Measurements from ENCODE around the gene DNAH9. TPM values are rescaled to one million over a fixed set of nuclear protein-coding genes. Genes with fewer than 3 reads are reported as not detected.

DNAH9 gene
- total and polyA plus RNA-seq, 2 of the 8 experiments (the other 6 are each of a cell fraction or from before 2014, with no cell fraction given), result 0.21 to 0.86 TPM

- no peaks in the 10 kb centered on the region for H3K36me3 ChIP-seq (ENCODE audit: control insufficient read depth in 2 of 4, insufficient read depth in 4 of 4, low read length in 3 of 4)
- no peaks in the 10 kb centered on the region for H3K9me3 ChIP-seq (ENCODE audit: insufficient read depth in 2 of 2, low read depth in 1 of 2, low read length in 1 of 2)
- no peak overlapping the region for H3K18ac ChIP-seq (ENCODE audit: extremely low read depth, low read length)
- no peaks in the 10 kb centered on the region; the same call in 1 of the 2 replicates for H3K23me2 ChIP-seq (ENCODE audit: low read depth, low read length)
- no peak overlapping the region for H2BK5ac ChIP-seq (ENCODE audit: low read depth, low read length)
- no peak overlapping the region for H3K14ac ChIP-seq (ENCODE audit: insufficient read length)
- H3K4me1 ChIP-seq (replicated peaks in 1 of 4; ENCODE audit: control insufficient read depth in 3 of 4, insufficient read depth in 4 of 4, low read length in 3 of 4), result peaks cover 0 to 3% (median 0%) of the 10 kb centered on the region in 4 experiments; a peak in 3 of 7 replicates
- no peak overlapping the region for H3K4ac ChIP-seq (replicated peaks; ENCODE audit: insufficient read length, low read depth, low read length)
- no peaks in the 10 kb centered on the region for H3K27me3 ChIP-seq (replicated peaks in 1 of 4; ENCODE audit: control insufficient read depth in 3 of 4, extremely low read depth in 1 of 4, insufficient read depth in 3 of 4, low read length in 3 of 4)
- H3K4me3 ChIP-seq (ENCODE audit: extremely low read depth in 1 of 4, insufficient read depth in 2 of 4, low read depth in 3 of 4, low read length in 4 of 4), result no peak overlapping the region
- no peak overlapping the region for H2BK12ac ChIP-seq (ENCODE audit: low read depth, low read length)
- WGBS, 2 experiments (ENCODE audit: extremely low coverage in 1 of 2, insufficient coverage in 1 of 2, insufficient read length in 1 of 2, insufficient replicate concordance in 2 of 2, low coverage in 1 of 2, low lambda C conversion rate in 2 of 2, missing lambda C conversion rate in 1 of 2), result 100% methylated on average over 1 of the region's 1 CpG; no CpG with 5 or more reads in 1 of the 2 experiments
- no peak overlapping the region for H4K91ac ChIP-seq (replicated peaks; ENCODE audit: insufficient read length, low read length)
- no peaks in the 10 kb centered on the region for H4K20me1 ChIP-seq (replicated peaks in 1 of 2; ENCODE audit: control insufficient read depth in 1 of 2, insufficient read depth in 2 of 2, low read length in 2 of 2)
- H2BK20ac ChIP-seq (ENCODE audit: low read length), result no peak overlapping the region
- no peaks in the 10 kb centered on the region for H3K79me1 ChIP-seq (ENCODE audit: low read depth, low read length)
- no peak overlapping the region for H3K9ac ChIP-seq (replicated peaks in 1 of 4; ENCODE audit: extremely low read depth in 1 of 4, low read depth in 3 of 4, low read length in 3 of 4)
- no peak overlapping the region for H2BK120ac ChIP-seq (replicated peaks; ENCODE audit: low read depth, low read length)
- ChIA-PET POLR2A (ENCODE audit: partially characterized antibody) (no interaction called here), CTCF (ENCODE audit: partially characterized antibody) (interaction anchor here (1.0 kb wide), 1 partner anchor 8 kb away, joined by 3 read pairs; no protein-coding TSS in a partner anchor)
- H4K8ac ChIP-seq (ENCODE audit: extremely low read depth, insufficient read depth, low read length), result no peak overlapping the region
- no peak overlapping the region for H3K23ac ChIP-seq (ENCODE audit: insufficient read length)
- TF ChIP-seq SP1 (IDR thresholded peaks at IDR 0.05; ENCODE audit: low read depth, low read length) (no peak), SRF (IDR thresholded peaks at IDR 0.05; ENCODE audit: low read depth, low read length) (no peak), TAF7 (optimal IDR thresholded peaks at IDR 0.05; ENCODE audit: borderline replicate concordance, low read depth, low read length) (no peak), BRCA1 (IDR thresholded peaks at IDR 0.05; ENCODE audit: low read depth, low read length) (no peak), ASH2L (IDR thresholded peaks at IDR 0.05; ENCODE audit: low read length) (no peak)
- TF ChIP-seq, protein P1, sequence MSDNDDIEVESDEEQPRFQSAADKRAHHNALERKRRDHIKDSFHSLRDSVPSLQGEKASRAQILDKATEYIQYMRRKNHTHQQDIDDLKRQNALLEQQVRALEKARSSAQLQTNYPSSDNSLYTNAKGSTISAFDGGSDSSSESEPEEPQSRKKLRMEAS (IDR thresholded peaks at IDR 0.05), result no peak
- TF ChIP-seq, protein P2, sequence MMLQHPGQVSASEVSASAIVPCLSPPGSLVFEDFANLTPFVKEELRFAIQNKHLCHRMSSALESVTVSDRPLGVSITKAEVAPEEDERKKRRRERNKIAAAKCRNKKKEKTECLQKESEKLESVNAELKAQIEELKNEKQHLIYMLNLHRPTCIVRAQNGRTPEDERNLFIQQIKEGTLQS (IDR thresholded peaks at IDR 0.05; ENCODE audit: insufficient read depth, low read depth, low read length), result no peak
- no peak overlapping the region for H3K27ac ChIP-seq (ENCODE audit: low read depth, low read length)
- FAIRE-seq (no peak), DNase-seq (ENCODE audit: low read depth in 1 of 2, low spot score in 2 of 2) (no peak)
- H4K5ac ChIP-seq (ENCODE audit: insufficient read length, low read depth, low read length), result no peak overlapping the region
- no peak overlapping the region for H2BK15ac ChIP-seq (ENCODE audit: low read length)
- H3K56ac ChIP-seq (replicated peaks; ENCODE audit: insufficient read length, low read depth, low read length), result no peak overlapping the region
- H3K79me2 ChIP-seq (ENCODE audit: control insufficient read depth in 1 of 2, insufficient read depth in 2 of 2, low read length in 2 of 2), result no peaks in the 10 kb centered on the region
- no peak overlapping the region for H3K4me2 ChIP-seq (ENCODE audit: insufficient read depth in 1 of 2, low read depth in 2 of 2, low read length in 2 of 2)
- no peak overlapping the region for H2AK5ac ChIP-seq (ENCODE audit: low read depth, low read length)
- no peak overlapping the region for H2AFZ ChIP-seq (ENCODE audit: low read length)
These were observed 37.0 kb upstream of the DNAH9 start for GRCh38 chr17:11561281-11561680.

Data from H1 (cell line).